Breast epithelium (tissue), 4 donors: ENCODE measurements around the gene TFB2M. TPM values are rescaled to one million over a fixed set of nuclear protein-coding genes. Genes with fewer than 3 reads are reported as not detected.
A peak's percentile ranks its signal among the peaks of the same experiment; 100 is the strongest.

ENCODE experiments used
- DNase-seq, 2 donors: peaks; one replicate each; pipeline ENCODE4 v3.0.0-alpha.2; 2019; ENCODE audit warnings: low spot score in 2 of 2
- H3K27ac ChIP-seq, 2 donors: fragments of 200-600 bp; sonication (generic) in 1 of 2; one replicate each; pipeline ENCODE4 v1.5.1; 2016 to 2019; ENCODE audit warnings: mild to moderate bottlenecking in 1 of 2
- H3K27me3 ChIP-seq, 2 donors: fragments of 200-600 bp; sonication (generic) in 1 of 2; one replicate each; pipeline versions ENCODE4 v1.5.1 to v1.6.0; 2017 to 2019; ENCODE audit warnings: control low read depth in 1 of 2, mild to moderate bottlenecking in 1 of 2
- H3K36me3 ChIP-seq: fragments of 200-600 bp; one replicate; pipeline ENCODE4 v1.5.1; 2019
- H3K4me1 ChIP-seq, 2 donors: fragments of 200-600 bp; sonication (generic); one replicate each; pipeline ENCODE4 v1.5.1; 2016 to 2019; ENCODE audit warnings: control low read depth in 1 of 2
- H3K4me3 ChIP-seq, 3 donors: fragments of 200-600 bp; sonication (generic); 1 replicate in 2 of 3; 2 replicates in 1 of 3; pipeline ENCODE4 v1.5.1; 2016 to 2019; ENCODE audit warnings: mild to moderate bottlenecking in 3 of 3, moderate library complexity in 2 of 3
- H3K9me3 ChIP-seq, 2 donors: fragments of 200-600 bp; sonication (generic) in 1 of 2; one replicate each; pipeline ENCODE4 v1.5.1; 2016 to 2019; ENCODE audit warnings: control low read depth in 1 of 2
- POLR2A ChIP-seq: fragments of 450-650 bp; IDR thresholded peaks from one replicate; pipeline ENCODE4 v1.6.1; 2016; ENCODE audit warnings: antibody characterized with exemption, mild to moderate bottlenecking, moderate library complexity
- POLR2AphosphoS5 ChIP-seq, 3 donors: sonication (generic); formaldehyde crosslinking; IDR thresholded peaks; one replicate each; pipeline ENCODE4 v1.6.1; 2017; ENCODE audit warnings: antibody characterized with exemption in 3 of 3
- intact Hi-C: fragments of 100-400 bp; cut with DNase I; formaldehyde crosslinking; loops from one replicate; pipeline ENCODE4 v1.15.1; 2023; ENCODE audit warnings: low total_unique reads
- total RNA-seq, 3 donors: library from RNA; depleted of rRNA; stranded (reverse); fragments of >200 nt; gene quantifications; one replicate each; pipeline ENCODE4 v1.1.0, GENCODE V29; 2016
- TF ChIP-seq, protein P1 (sequence below), 3 donors: fragments of 450-650 bp; IDR thresholded peaks; one replicate each; pipeline ENCODE4 v1.5.1; 2016 to 2017; ENCODE audit warnings: antibody characterized with exemption in 3 of 3, mild to moderate bottlenecking in 3 of 3, moderate library complexity in 3 of 3

The TFB2M gene
- total RNA-seq, 3 donors from 2014 or later, result 9.0 to 15.5 (median 13.4) TPM

GRCh38 chr1:246583448-246584185 lies 17.6 kb upstream of the TFB2M start:
- intact Hi-C loops, result no loop called here
- H3K9me3 ChIP-seq, result no peaks in the 10 kb centered on the region
- no peaks in the 10 kb centered on the region for H3K36me3 ChIP-seq
- peak in 1 of 2 donors; percentile 38 for DNase-seq
- no peak overlapping the region for H3K4me3 ChIP-seq
- peaks cover 0 to 3% of the 10 kb centered on the region in 2 donors for H3K4me1 ChIP-seq
- H3K27ac ChIP-seq, result peak overlapping the region; percentile 10 to 63
- TF ChIP-seq, protein P1, sequence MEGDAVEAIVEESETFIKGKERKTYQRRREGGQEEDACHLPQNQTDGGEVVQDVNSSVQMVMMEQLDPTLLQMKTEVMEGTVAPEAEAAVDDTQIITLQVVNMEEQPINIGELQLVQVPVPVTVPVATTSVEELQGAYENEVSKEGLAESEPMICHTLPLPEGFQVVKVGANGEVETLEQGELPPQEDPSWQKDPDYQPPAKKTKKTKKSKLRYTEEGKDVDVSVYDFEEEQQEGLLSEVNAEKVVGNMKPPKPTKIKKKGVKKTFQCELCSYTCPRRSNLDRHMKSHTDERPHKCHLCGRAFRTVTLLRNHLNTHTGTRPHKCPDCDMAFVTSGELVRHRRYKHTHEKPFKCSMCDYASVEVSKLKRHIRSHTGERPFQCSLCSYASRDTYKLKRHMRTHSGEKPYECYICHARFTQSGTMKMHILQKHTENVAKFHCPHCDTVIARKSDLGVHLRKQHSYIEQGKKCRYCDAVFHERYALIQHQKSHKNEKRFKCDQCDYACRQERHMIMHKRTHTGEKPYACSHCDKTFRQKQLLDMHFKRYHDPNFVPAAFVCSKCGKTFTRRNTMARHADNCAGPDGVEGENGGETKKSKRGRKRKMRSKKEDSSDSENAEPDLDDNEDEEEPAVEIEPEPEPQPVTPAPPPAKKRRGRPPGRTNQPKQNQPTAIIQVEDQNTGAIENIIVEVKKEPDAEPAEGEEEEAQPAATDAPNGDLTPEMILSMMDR (IDR thresholded peaks at IDR 0.05), result no peak
- no peak for TF ChIP-seq POLR2A
- TF ChIP-seq POLR2AphosphoS5 (IDR thresholded peaks at IDR 0.05), result no peak
- no peaks in the 10 kb centered on the region for H3K27me3 ChIP-seq

- Histone ChIP-seq H3K36me3 (no peaks in the 10 kb centered on the region), H3K27me3 (no peaks in the 10 kb centered on the region), H3K4me1 (peaks cover 0 to 3% of the 10 kb centered on the region in 2 donors), H3K9me3 (no peaks in the 10 kb centered on the region), H3K4me3 (no peak overlapping the region), H3K27ac (peak overlapping the region; percentile 10 to 63)
- intact Hi-C loops, result no loop called here
- DNase-seq, result no peak
- no peak for TF ChIP-seq POLR2AphosphoS5 (IDR thresholded peaks at IDR 0.05)
- no peak for TF ChIP-seq POLR2A
- TF ChIP-seq, protein P1 (IDR thresholded peaks at IDR 0.05), result no peak
Measured at GRCh38 chr1:246583056-246583440, 17.0 kb upstream of the TFB2M start.

GRCh38 chr1:246582301-246583055 lies 16.4 kb upstream of the TFB2M start:
- no peak for DNase-seq
- H3K27me3 ChIP-seq, result no peaks in the 10 kb centered on the region
- H3K4me3 ChIP-seq, result no peak overlapping the region
- intact Hi-C loops, result no loop called here
- no peaks in the 10 kb centered on the region for H3K9me3 ChIP-seq
- H3K4me1 ChIP-seq, result peaks cover 0 to 3% of the 10 kb centered on the region in 2 donors
- H3K36me3 ChIP-seq, result no peaks in the 10 kb centered on the region
- no peak for TF ChIP-seq POLR2A
- no peak for TF ChIP-seq POLR2AphosphoS5 (IDR thresholded peaks at IDR 0.05)
- TF ChIP-seq, protein P1 (IDR thresholded peaks at IDR 0.05), result no peak
- H3K27ac ChIP-seq, result peak overlapping the region; percentile 10 to 63

DNA sequence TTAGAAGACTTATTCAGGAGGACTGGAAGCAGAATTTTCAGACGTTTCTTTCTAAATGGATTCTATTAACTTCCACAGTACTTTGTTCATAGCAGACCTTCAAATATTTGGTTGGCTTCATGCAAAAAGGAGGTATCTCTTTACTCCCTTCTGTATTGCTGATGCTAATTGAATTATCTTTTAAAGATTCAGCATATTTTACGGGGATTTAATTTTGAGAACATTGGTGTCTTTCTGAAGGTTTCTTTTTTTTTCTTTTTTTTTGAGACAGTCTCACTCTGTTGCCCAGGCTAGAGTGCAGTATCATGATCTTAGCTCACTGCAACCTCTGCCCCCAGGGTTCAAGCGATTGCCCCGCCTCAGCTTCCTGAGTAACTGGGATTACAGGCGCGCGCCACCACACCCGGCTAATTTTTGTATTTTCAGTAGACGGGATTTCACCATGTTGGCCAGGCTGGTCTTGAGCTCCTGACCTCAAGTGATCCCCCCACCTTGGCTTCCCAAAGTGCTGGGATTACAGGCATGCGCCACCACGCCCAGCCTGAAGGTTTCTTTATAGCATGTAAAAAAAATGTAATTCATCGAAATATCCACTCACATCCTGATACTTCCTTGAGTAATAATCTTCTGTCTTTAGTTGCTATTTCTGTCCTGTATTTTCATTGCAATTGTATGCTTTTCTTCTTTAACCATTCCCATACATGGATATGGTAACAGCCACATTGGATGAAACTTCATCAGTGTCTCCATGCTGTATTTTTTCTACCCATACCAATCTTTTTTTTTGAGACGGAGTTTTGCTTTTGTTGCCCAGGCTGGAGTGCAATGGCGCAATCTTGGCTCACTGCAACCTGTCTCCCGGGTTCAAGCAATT lies 14.7 kb upstream of the TFB2M start:
- Histone ChIP-seq H3K27me3 (no peaks in the 10 kb centered on the region), H3K4me1 (peaks cover 0 to 3% of the 10 kb centered on the region in 2 donors), H3K9me3 (no peaks in the 10 kb centered on the region), H3K27ac (no peak overlapping the region), H3K4me3 (no peak overlapping the region), H3K36me3 (no peaks in the 10 kb centered on the region)
- DNase-seq, result no peak
- intact Hi-C loops, result no loop called here
- no peak for TF ChIP-seq POLR2A
- TF ChIP-seq, protein P1 (IDR thresholded peaks at IDR 0.05), result no peak
- TF ChIP-seq POLR2AphosphoS5 (IDR thresholded peaks at IDR 0.05), result no peak
